ENCODE data around the gene MLC1. TPM values are rescaled to one million over a fixed set of nuclear protein-coding genes. Genes with fewer than 3 reads are reported as not detected.

Gene MLC1
- total RNA-seq, 2 donors from 2014 or later = 0.18 TPM; not detected in 1

DNA sequence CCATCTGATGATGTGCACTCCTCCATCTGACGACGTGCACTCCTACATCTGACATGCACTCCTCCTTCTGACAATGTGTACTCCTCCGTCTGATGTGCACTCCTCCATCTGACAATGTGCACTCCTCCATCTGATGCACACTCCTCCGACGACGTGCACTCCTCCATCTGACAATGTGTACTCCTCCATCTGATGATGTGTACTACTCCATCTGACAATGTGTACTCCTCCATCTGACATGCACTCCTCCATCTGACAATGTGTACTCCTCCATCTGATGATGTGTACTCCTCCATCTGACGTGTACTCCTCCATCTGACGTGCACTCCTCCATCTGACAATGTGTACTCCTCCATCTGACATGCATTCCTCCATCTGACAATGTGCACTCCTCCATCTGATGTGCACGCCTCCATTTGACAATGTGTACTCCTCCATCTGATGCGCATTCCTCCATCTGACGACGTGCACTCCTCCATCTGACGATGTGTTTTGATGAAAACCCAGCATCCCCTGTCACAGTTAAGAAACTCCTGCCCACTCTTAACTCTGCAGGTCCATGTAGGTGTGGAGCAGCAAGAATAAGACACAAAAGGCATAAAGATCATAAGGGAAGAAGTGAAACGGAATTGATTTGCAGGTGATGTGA lies 62.9 kb downstream of the MLC1 start:
- no peaks in the 10 kb centered on the region for H3K36me3 Mint-ChIP-seq (ENCODE audit: low read depth)
- no peak overlapping the region for H3K27ac Mint-ChIP-seq
- H3K9me3 Mint-ChIP-seq = peaks cover 5% of the 10 kb centered on the region
- H3K4me3 ChIP-seq (ENCODE audit: low read length) = no peak overlapping the region
- H3K4me3 Mint-ChIP-seq = no peak overlapping the region
- no peak overlapping the region for H3K27ac ChIP-seq (ENCODE audit: low read depth, low read length)
- H3K4me1 Mint-ChIP-seq = no peaks in the 10 kb centered on the region
- TF ChIP-seq, protein P1, sequence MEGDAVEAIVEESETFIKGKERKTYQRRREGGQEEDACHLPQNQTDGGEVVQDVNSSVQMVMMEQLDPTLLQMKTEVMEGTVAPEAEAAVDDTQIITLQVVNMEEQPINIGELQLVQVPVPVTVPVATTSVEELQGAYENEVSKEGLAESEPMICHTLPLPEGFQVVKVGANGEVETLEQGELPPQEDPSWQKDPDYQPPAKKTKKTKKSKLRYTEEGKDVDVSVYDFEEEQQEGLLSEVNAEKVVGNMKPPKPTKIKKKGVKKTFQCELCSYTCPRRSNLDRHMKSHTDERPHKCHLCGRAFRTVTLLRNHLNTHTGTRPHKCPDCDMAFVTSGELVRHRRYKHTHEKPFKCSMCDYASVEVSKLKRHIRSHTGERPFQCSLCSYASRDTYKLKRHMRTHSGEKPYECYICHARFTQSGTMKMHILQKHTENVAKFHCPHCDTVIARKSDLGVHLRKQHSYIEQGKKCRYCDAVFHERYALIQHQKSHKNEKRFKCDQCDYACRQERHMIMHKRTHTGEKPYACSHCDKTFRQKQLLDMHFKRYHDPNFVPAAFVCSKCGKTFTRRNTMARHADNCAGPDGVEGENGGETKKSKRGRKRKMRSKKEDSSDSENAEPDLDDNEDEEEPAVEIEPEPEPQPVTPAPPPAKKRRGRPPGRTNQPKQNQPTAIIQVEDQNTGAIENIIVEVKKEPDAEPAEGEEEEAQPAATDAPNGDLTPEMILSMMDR (conservative IDR thresholded peaks at IDR 0.05) = no peak
- WGBS, 2 experiments (ENCODE audit: insufficient coverage in 1 of 2, insufficient read length in 1 of 2) = 76 to 79% methylated on average over 13 to 14 of the region's 14 CpGs
- H3K27me3 Mint-ChIP-seq (ENCODE audit: insufficient read depth) = peaks cover 8% of the 10 kb centered on the region
- H3K27me3 ChIP-seq (ENCODE audit: control insufficient read depth, insufficient read depth, low read length, poor library complexity, severe bottlenecking) = peaks cover 14% of the 10 kb centered on the region
- H3K9ac ChIP-seq (ENCODE audit: extremely low read depth, low read length, poor library complexity, severe bottlenecking) = no peak overlapping the region
- no peak for DNase-seq
- H3K36me3 ChIP-seq (ENCODE audit: control insufficient read depth, insufficient read depth, low read length) = no peaks in the 10 kb centered on the region
- H3K9me3 ChIP-seq (ENCODE audit: control insufficient read depth, low read length) = no peaks in the 10 kb centered on the region
- no peaks in the 10 kb centered on the region for H3K4me1 ChIP-seq (ENCODE audit: control insufficient read depth, insufficient read depth, low read length)

DNA sequence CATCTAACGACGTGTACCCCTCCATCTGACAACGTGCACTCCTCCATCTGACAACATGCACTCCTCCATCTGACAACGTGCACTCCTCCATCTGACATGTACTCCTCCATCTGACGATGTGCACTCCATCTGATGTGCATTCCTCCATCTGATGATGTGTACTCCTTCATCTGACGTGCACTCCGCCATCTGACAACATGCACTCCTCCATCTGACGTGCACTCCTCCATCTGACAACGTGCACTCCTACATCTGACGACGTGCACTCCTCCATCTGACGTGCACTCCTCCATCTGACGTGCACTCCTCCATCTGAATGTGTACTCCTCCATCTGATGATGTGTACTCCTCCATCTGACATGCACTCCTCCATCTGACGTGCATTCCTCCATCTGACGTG lies 64.6 kb downstream of the MLC1 start:
- no peaks in the 10 kb centered on the region for H3K9me3 ChIP-seq (ENCODE audit: control insufficient read depth, low read length)
- no peaks in the 10 kb centered on the region for H3K4me1 Mint-ChIP-seq
- H3K4me3 Mint-ChIP-seq = no peak overlapping the region
- peaks cover 5% of the 10 kb centered on the region for H3K9me3 Mint-ChIP-seq
- TF ChIP-seq, protein P1 (conservative IDR thresholded peaks at IDR 0.05) = no peak
- no peaks in the 10 kb centered on the region for H3K4me1 ChIP-seq (ENCODE audit: control insufficient read depth, insufficient read depth, low read length)
- H3K9ac ChIP-seq (ENCODE audit: extremely low read depth, low read length, poor library complexity, severe bottlenecking) = no peak overlapping the region
- H3K36me3 Mint-ChIP-seq (ENCODE audit: low read depth) = no peaks in the 10 kb centered on the region
- H3K27ac Mint-ChIP-seq = no peak overlapping the region
- no peaks in the 10 kb centered on the region for H3K36me3 ChIP-seq (ENCODE audit: control insufficient read depth, insufficient read depth, low read length)
- WGBS, 2 experiments (ENCODE audit: insufficient coverage in 1 of 2, insufficient read length in 1 of 2) = 90 to 93% methylated on average over 15 of the region's 15 CpGs
- peaks cover 23% of the 10 kb centered on the region for H3K27me3 ChIP-seq (ENCODE audit: control insufficient read depth, insufficient read depth, low read length, poor library complexity, severe bottlenecking)
- no peak for DNase-seq
- peaks cover 14% of the 10 kb centered on the region for H3K27me3 Mint-ChIP-seq (ENCODE audit: insufficient read depth)
- H3K27ac ChIP-seq (ENCODE audit: low read depth, low read length) = no peak overlapping the region
- H3K4me3 ChIP-seq (ENCODE audit: low read length) = no peak overlapping the region

GRCh38 chr22:50019316-50019715 lies 65.9 kb downstream of the MLC1 start:
- Mint-ChIP-seq H3K27me3 (ENCODE audit: insufficient read depth) (peaks cover 16% of the 10 kb centered on the region), H3K4me3 (no peak overlapping the region), H3K27ac (no peak overlapping the region), H3K4me1 (no peaks in the 10 kb centered on the region), H3K36me3 (ENCODE audit: low read depth) (no peaks in the 10 kb centered on the region), H3K9me3 (peaks cover 1% of the 10 kb centered on the region)
- no peak overlapping the region for H3K27ac ChIP-seq (ENCODE audit: low read depth, low read length)
- WGBS, 2 experiments (ENCODE audit: insufficient coverage in 1 of 2, insufficient read length in 1 of 2) = 43 to 69% methylated on average over 2 to 3 of the region's 3 CpGs
- DNase-seq = no peak
- no peaks in the 10 kb centered on the region for H3K9me3 ChIP-seq (ENCODE audit: control insufficient read depth, low read length)
- no peaks in the 10 kb centered on the region for H3K36me3 ChIP-seq (ENCODE audit: control insufficient read depth, insufficient read depth, low read length)
- H3K27me3 ChIP-seq (ENCODE audit: control insufficient read depth, insufficient read depth, low read length, poor library complexity, severe bottlenecking) = peaks cover 33% of the 10 kb centered on the region
- no peak overlapping the region for H3K9ac ChIP-seq (ENCODE audit: extremely low read depth, low read length, poor library complexity, severe bottlenecking)
- H3K4me3 ChIP-seq (ENCODE audit: low read length) = no peak overlapping the region
- H3K4me1 ChIP-seq (ENCODE audit: control insufficient read depth, insufficient read depth, low read length) = no peaks in the 10 kb centered on the region
- TF ChIP-seq, protein P1 (conservative IDR thresholded peaks at IDR 0.05) = no peak

Measured in endodermal cell (in vitro differentiated cells).